ENCODE results near the gene HNRNPM. TPM values are rescaled to one million over a fixed set of nuclear protein-coding genes. Genes with fewer than 3 reads are reported as not detected.

The HNRNPM gene
- total RNA-seq, 1 experiment from 2014 or later: 468 TPM

- H3K79me2 ChIP-seq (ENCODE audit: insufficient read depth, low read length): no peaks in the 10 kb centered on the region
- no peak overlapping the region for H2BK120ac ChIP-seq (ENCODE audit: low read depth, low read length, poor library complexity, severe bottlenecking)
- no peaks in the 10 kb centered on the region for H3K9me3 ChIP-seq (ENCODE audit: control insufficient read depth, low read depth, low read length)
- no peak overlapping the region for H3K4me2 ChIP-seq (ENCODE audit: insufficient read depth, insufficient read length, low read length)
- no peak overlapping the region for H4K91ac ChIP-seq (ENCODE audit: insufficient read length, low read depth, low read length)
- no peak overlapping the region for H2BK12ac ChIP-seq (ENCODE audit: insufficient read length, low read depth, low read length)
- H3K4ac ChIP-seq (ENCODE audit: low read depth, low read length): no peak overlapping the region
- WGBS (ENCODE audit: extremely low coverage, insufficient read length, low lambda C conversion rate): no CpG with 5 or more reads among the region's 41 CpGs
- no peak overlapping the region for H3K56ac ChIP-seq (ENCODE audit: insufficient read length, low read depth, low read length)
- H3K23ac ChIP-seq (ENCODE audit: insufficient read length, low read depth, low read length): no peak overlapping the region
- TF ChIP-seq CTCF (conservative IDR thresholded peaks at IDR 0.05): no peak
- Mint-ChIP-seq H3K27ac (peak overlapping the region in 1 of 3 experiments; percentile 74; a peak in 1 of 7 replicates), H3K9me3 (no peaks in the 10 kb centered on the region), H3K36me3 (ENCODE audit: insufficient read depth in 1 of 3, low read depth in 3 of 3) (no peaks in the 10 kb centered on the region; a peak in 1 of 7 replicates), H3K4me1 (peaks cover 7 to 23% of the 10 kb centered on the region in 2 experiments), H3K4me3 (no peak overlapping the region), H3K27me3 (ENCODE audit: low read depth) (peaks cover 3% of the 10 kb centered on the region)
- no peak overlapping the region for H2BK15ac ChIP-seq (ENCODE audit: low read depth, low read length)
- no peak overlapping the region; the same call in 1 of the 2 replicates for H3K14ac ChIP-seq (ENCODE audit: insufficient read depth, low read length)
- no peak overlapping the region for H4K5ac ChIP-seq (ENCODE audit: insufficient read length, low read depth, low read length)
- no peak overlapping the region for H2BK20ac ChIP-seq (ENCODE audit: low read depth, low read length, poor library complexity, severe bottlenecking)
- no peaks in the 10 kb centered on the region for H4K20me1 ChIP-seq (ENCODE audit: control insufficient read depth, insufficient read depth, insufficient read length)
- no peak overlapping the region for H3K27ac ChIP-seq (ENCODE audit: insufficient read length, low read depth, low read length)
- H3K9ac ChIP-seq (ENCODE audit: extremely low read depth, insufficient read length, low read length): no peak overlapping the region
- H3T11ph ChIP-seq (ENCODE audit: low read length): no peak overlapping the region
- DNase-seq: no peak
- no peak overlapping the region for H2AK5ac ChIP-seq (ENCODE audit: insufficient read length, low read length)
- H3K4me1 ChIP-seq (ENCODE audit: insufficient read depth, low read length): no peaks in the 10 kb centered on the region
- H2BK5ac ChIP-seq (ENCODE audit: insufficient read length, low read length): no peak overlapping the region
- H4K8ac ChIP-seq (replicated peaks; ENCODE audit: insufficient read length, low read depth, low read length): no peak overlapping the region
- no peak overlapping the region for H2AFZ ChIP-seq (ENCODE audit: low read length)
- no peaks in the 10 kb centered on the region for H3K23me2 ChIP-seq (ENCODE audit: insufficient read length, low read depth, low read length, poor library complexity, severe bottlenecking)
- H3K79me1 ChIP-seq (ENCODE audit: insufficient read depth, low read depth, low read length, poor library complexity, severe bottlenecking): no peaks in the 10 kb centered on the region
- H3K18ac ChIP-seq (ENCODE audit: insufficient read length, low read depth, low read length): no peak overlapping the region
- H3K27me3 ChIP-seq (ENCODE audit: insufficient read depth, low read length): no peaks in the 10 kb centered on the region
These were observed 54.5 kb downstream of the HNRNPM start for GRCh38 chr19:8499048-8499833.

All from H9 (cell line).